B cell (primary cell): ENCODE data around the gene TFCP2L1. TPM values are rescaled to one million over a fixed set of nuclear protein-coding genes. Genes with fewer than 3 reads are reported as not detected.

Source experiments
- ATAC-seq: fragments of 200-7000 bp; cut with Tn5 transposase; one replicate; pipeline ENCODE4 v1.10.0; 2021; ENCODE audit warnings: low read depth, mild to moderate bottlenecking, moderate number of reproducible peaks, moderate library complexity
- CTCF ChIA-PET: fragments of 350-600 bp; sonication (Branson Sonifier 250); formaldehyde crosslinking; loops from one replicate; lab custom pipeline; 2021; ENCODE audit warnings: antibody characterized with exemption, inconsistent platforms; lab: Charles Lee
- POLR2A ChIA-PET: fragments of 350-600 bp; sonication (Branson Sonifier 250); formaldehyde crosslinking; loops from one replicate; lab custom pipeline; 2021; ENCODE audit warnings: antibody characterized with exemption; lab: Charles Lee
- DNase-seq: peaks from one replicate; pipeline ENCODE4 v3.0.0; 2013
- H2AFZ ChIP-seq: 2 replicates; pipeline ENCODE4 v1.6.1; 2012; ENCODE audit warnings: mild to moderate bottlenecking, low read depth, low read length; ENCODE audit not compliant: insufficient read depth, poor library complexity, severe bottlenecking
- H3K27ac ChIP-seq, 2 donors: 1 replicate in 1 of 2; 2 replicates in 1 of 2; pipeline ENCODE4 v1.5.1; 2012 to 2013; ENCODE audit warnings: low read length in 2 of 2, mild to moderate bottlenecking in 2 of 2, moderate library complexity in 1 of 2
- H3K27me3 ChIP-seq, 4 experiments: fragments of 200-600 bp in 1 of 4; sonication (generic) in 1 of 4; replicated peaks in 1 of 4; 1 replicate in 2 of 4; 2 replicates in 2 of 4; pipeline versions ENCODE4 v1.6.1 to v1.7.0; 2013 to 2016; ENCODE audit warnings: low read length in 3 of 4, mild to moderate bottlenecking in 2 of 4, mixed read lengths in 1 of 4, moderate library complexity in 1 of 4; ENCODE audit not compliant: insufficient read depth in 4 of 4, control insufficient read depth in 3 of 4; ENCODE audit errors: control extremely low read depth in 1 of 4
- H3K36me3 ChIP-seq, 2 experiments: replicated peaks in 1 of 2; 1 replicate in 1 of 2; 2 replicates in 1 of 2; pipeline versions ENCODE4 v1.6.1 to v1.7.1; 2013; ENCODE audit warnings: low read length in 1 of 2; ENCODE audit not compliant: insufficient read depth in 2 of 2, control insufficient read depth in 1 of 2; ENCODE audit errors: control extremely low read depth in 1 of 2, extremely low read depth in 1 of 2
- H3K4me1 ChIP-seq, 2 donors: fragments of 200-600 bp in 1 of 2; sonication (generic) in 1 of 2; 1 replicate in 1 of 2; 2 replicates in 1 of 2; pipeline versions ENCODE4 v1.5.1 to v1.6.1; 2013 to 2017; ENCODE audit warnings: low read length in 2 of 2; ENCODE audit not compliant: control insufficient read depth in 2 of 2, insufficient read depth in 2 of 2
- H3K4me2 ChIP-seq: replicated peaks from 2 replicates; pipeline ENCODE3; 2012; ENCODE audit warnings: mild to moderate bottlenecking, low read depth, low read length; ENCODE audit not compliant: poor library complexity, severe bottlenecking
- H3K4me3 ChIP-seq, 5 experiments: fragments of 200-600 bp in 1 of 5; sonication (generic) in 1 of 5; 1 replicate in 3 of 5; 2 replicates in 2 of 5; pipeline versions ENCODE4 v1.5.1 to v1.7.0; 2011 to 2016; ENCODE audit warnings: low read length in 4 of 5, mild to moderate bottlenecking in 4 of 5, low read depth in 2 of 5, control low read depth in 1 of 5, moderate library complexity in 1 of 5; ENCODE audit not compliant: insufficient read depth in 1 of 5; ENCODE audit errors: control extremely low read depth in 1 of 5, extremely low read depth in 1 of 5
- H3K79me2 ChIP-seq: fragments of 200-600 bp; sonication (generic); one replicate; pipeline ENCODE4 v1.6.0; 2016; ENCODE audit warnings: low read length; ENCODE audit not compliant: control insufficient read depth, insufficient read depth
- H3K9ac ChIP-seq: fragments of 200-600 bp; sonication (generic); 2 replicates; pipeline ENCODE4 v1.6.1; 2017; ENCODE audit warnings: mild to moderate bottlenecking, low read length, moderate library complexity
- H3K9me3 ChIP-seq, 3 donors: one replicate each; pipeline versions ENCODE4 v1.6.1 to v1.7.1; 2013; ENCODE audit warnings: low read length in 2 of 3; ENCODE audit not compliant: control insufficient read depth in 2 of 3, insufficient read depth in 1 of 3; ENCODE audit errors: control extremely low read depth in 1 of 3
- H4K20me1 ChIP-seq: 2 replicates; pipeline ENCODE4 v1.6.0; 2012; ENCODE audit warnings: mild to moderate bottlenecking, low read length; ENCODE audit not compliant: insufficient read depth, control insufficient read depth, poor library complexity, severe bottlenecking
- H3K27ac Mint-ChIP-seq: one replicate; pipeline ENCODE4 v1.8.0; 2021; ENCODE audit warnings: mixed read lengths
- H3K27me3 Mint-ChIP-seq: one replicate; pipeline ENCODE4 v1.8.0; 2021; ENCODE audit warnings: mixed read lengths
- H3K4me1 Mint-ChIP-seq: one replicate; pipeline ENCODE4 v1.8.0; 2021; ENCODE audit warnings: mixed read lengths
- H3K4me3 Mint-ChIP-seq: one replicate; pipeline ENCODE4 v1.8.0; 2021; ENCODE audit warnings: mixed read lengths
- H3K9me3 Mint-ChIP-seq: one replicate; pipeline ENCODE4 v1.8.0; 2022; ENCODE audit warnings: mixed read lengths; ENCODE audit not compliant: insufficient read depth
- CTCF ChIP-seq: fragments of 200-600 bp; IDR thresholded peaks from one replicate; pipeline ENCODE4 v1.8.0; 2022; ENCODE audit warnings: antibody characterized with exemption, mild to moderate bottlenecking
- EZH2 ChIP-seq: IDR thresholded peaks from 2 replicates; pipeline ENCODE4 v1.6.1; 2012; ENCODE audit warnings: borderline replicate concordance, low read depth, mild to moderate bottlenecking, moderate library complexity, low read length; ENCODE audit not compliant: insufficient read depth, poor library complexity, severe bottlenecking
- WGBS: methylation state at CpG from one replicate; pipeline ENCODE4 v1.1.5; 2013; ENCODE audit warnings: missing lambda C conversion rate; ENCODE audit not compliant: insufficient coverage; 5-methylcytosine and 5-hydroxymethylcytosine counted together
- intact Hi-C: fragments of 100-400 bp; cut with micrococcal nuclease; formaldehyde crosslinking; loops from one replicate; pipeline ENCODE4 v1.10.0; 2022
- polyA plus RNA-seq: library from polyadenylated mRNA; depleted of rRNA; stranded (reverse); fragments of >200 nt; gene quantifications from 2 replicates; pipeline ENCODE4 v1.2.3, GENCODE V29; 2012
- total RNA-seq, 2 donors: library from RNA; stranded (reverse); fragments of 120-200 nt in 1 of 2; gene quantifications; 1 replicate in 1 of 2; 2 replicates in 1 of 2; pipeline versions ENCODE4 v1.2.3 to v1.2.4, GENCODE V29; 2013 to 2022

TFCP2L1 gene
- total and polyA plus RNA-seq, 2 donors (not counting 1 experiment from before 2014, with no cell fraction given): 0.03 TPM; not detected in 1

- intact Hi-C loops: no loop called here
- H3K27ac ChIP-seq: no peak overlapping the region
- no peak overlapping the region for H3K4me3 ChIP-seq
- no peaks in the 10 kb centered on the region for H3K27me3 ChIP-seq
- H3K9me3 ChIP-seq: no peaks in the 10 kb centered on the region
- H3K4me1 ChIP-seq: no peaks in the 10 kb centered on the region
- CTCF ChIA-PET: no interaction called here
- H3K4me1 Mint-ChIP-seq: no peaks in the 10 kb centered on the region
- H3K4me2 ChIP-seq: no peak overlapping the region
- ATAC-seq: no peak
- POLR2A ChIA-PET: no interaction called here
- H4K20me1 ChIP-seq: no peaks in the 10 kb centered on the region
- no peak for DNase-seq
- whole genome bisulfite sequencing: 87% methylated on average over 7 of the region's 7 CpGs
- no peaks in the 10 kb centered on the region for H3K79me2 ChIP-seq
- no peaks in the 10 kb centered on the region for H3K36me3 ChIP-seq
- H3K9ac ChIP-seq: no peak overlapping the region
- no peak for TF ChIP-seq CTCF
- no peak for TF ChIP-seq EZH2
- no peaks in the 10 kb centered on the region for H3K9me3 Mint-ChIP-seq
- no peak overlapping the region for H2AFZ ChIP-seq
- H3K27ac Mint-ChIP-seq: no peak overlapping the region
- no peaks in the 10 kb centered on the region for H3K27me3 Mint-ChIP-seq
- H3K4me3 Mint-ChIP-seq: no peak overlapping the region
Measured at GRCh38 chr2:121234144-121234543, 50.9 kb downstream of the TFCP2L1 start.

DNA sequence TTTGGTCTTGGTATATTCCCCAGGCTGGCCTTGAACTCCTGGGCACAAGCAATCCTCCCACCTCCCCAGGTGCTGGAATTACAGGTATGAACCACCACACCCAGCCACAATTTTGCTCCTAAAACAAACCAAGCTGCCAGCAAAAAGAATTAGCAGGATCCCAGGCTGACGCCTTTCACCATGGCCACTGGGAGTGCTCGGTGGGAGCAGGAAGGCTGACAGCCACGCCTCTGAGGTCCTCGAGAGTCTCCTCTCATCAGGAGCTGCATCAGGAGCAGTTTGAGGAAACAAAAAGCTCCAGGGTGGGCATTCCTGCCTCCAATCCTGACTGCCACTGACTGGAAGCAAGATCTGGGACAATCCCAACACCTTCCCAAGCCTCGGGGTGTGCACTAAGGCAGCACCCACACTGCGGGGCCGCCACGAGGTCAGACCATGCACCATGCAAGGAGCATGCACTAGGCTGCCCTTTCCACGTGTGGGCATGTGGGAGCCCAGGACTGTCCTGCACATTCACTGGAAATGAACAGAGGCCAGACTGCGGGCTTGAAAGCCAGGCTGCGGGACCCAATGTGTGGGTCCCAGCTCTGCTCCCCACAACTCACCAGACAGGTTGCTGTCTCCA is 51.4 kb downstream of the TFCP2L1 start:
- Histone ChIP-seq H3K4me2 (no peak overlapping the region), H3K9ac (no peak overlapping the region), H3K79me2 (no peaks in the 10 kb centered on the region), H3K4me1 (no peaks in the 10 kb centered on the region), H3K9me3 (no peaks in the 10 kb centered on the region), H3K27ac (no peak overlapping the region), H4K20me1 (no peaks in the 10 kb centered on the region), H3K36me3 (no peaks in the 10 kb centered on the region), H3K27me3 (no peaks in the 10 kb centered on the region), H2AFZ (no peak overlapping the region), H3K4me3 (no peak overlapping the region)
- ATAC-seq (no peak), DNase-seq (no peak)
- intact Hi-C loops: no loop called here
- Mint-ChIP-seq H3K27me3 (no peaks in the 10 kb centered on the region), H3K4me3 (no peak overlapping the region), H3K27ac (no peak overlapping the region), H3K4me1 (no peaks in the 10 kb centered on the region), H3K9me3 (no peaks in the 10 kb centered on the region)
- POLR2A ChIA-PET: no interaction called here
- WGBS: 90% methylated on average over 11 of the region's 11 CpGs
- CTCF ChIA-PET: no interaction called here
- no peak for TF ChIP-seq EZH2
- TF ChIP-seq CTCF: no peak
